Measurements from ENCODE around the gene EGFL8. TPM values are rescaled to one million over a fixed set of nuclear protein-coding genes. Genes with fewer than 3 reads are reported as not detected.
"Not testable (repeated sequence)": the region's sequence is repeated elsewhere in the genome, so short reads cannot be mapped to it uniquely, and the experiment has no call there.

Gene EGFL8
- total RNA-seq, 1 donor from 2014 or later, result 3.8 TPM

GRCh38 chr6:32184084-32184640, 19.8 kb downstream of the EGFL8 start, which contains the start of gene AGER:
Gene AGER (minus strand): TSS chr6:32184253. CDS start chr6:32184222, 31 bp downstream.
- Histone ChIP-seq H3K79me2 (ENCODE audit: low read depth) (peaks cover 29% of the 10 kb centered on the region), H3K4me1 (peaks cover 6% of the 10 kb centered on the region), H3K9me3 (ENCODE audit: low read depth) (no peaks in the 10 kb centered on the region), H3K4me3 (no peak within 1 kb of the TSS), H3K27me3 (no peaks in the 10 kb centered on the region), H3K27ac (peak within 1 kb of the TSS; percentile 37), H2AFZ (replicated peaks) (no peak within 1 kb of the TSS), H4K20me1 (ENCODE audit: low read depth) (peaks cover 27% of the 10 kb centered on the region), H3K9ac (no peak within 1 kb of the TSS), H3F3A (ENCODE audit: low read depth) (peaks cover 39% of the 10 kb centered on the region), H3K36me3 (no peaks in the 10 kb centered on the region), H3K4me2 (no peak within 1 kb of the TSS)
- H3K4me3 Mint-ChIP-seq, result peak within 1 kb of the TSS; percentile 52
- no peak for DNase-seq (ENCODE audit: low spot score)
- no peaks in the 10 kb centered on the region for H3K9me3 Mint-ChIP-seq
- no peak for TF ChIP-seq EZH2phosphoT487 (IDR thresholded peaks at IDR 0.05)
- TF ChIP-seq CTCF (IDR thresholded peaks at IDR 0.05), result no peak
- H3K27ac Mint-ChIP-seq, result peak within 1 kb of the TSS; percentile 76
- peaks cover 13% of the 10 kb centered on the region for H3K27me3 Mint-ChIP-seq (ENCODE audit: insufficient read depth, low read depth)
- peaks cover 23% of the 10 kb centered on the region for H3K36me3 Mint-ChIP-seq
- H3K4me1 Mint-ChIP-seq, result peaks cover 42% of the 10 kb centered on the region

- Histone ChIP-seq H3K4me3 (peak overlapping the region; percentile 25), H3F3A (ENCODE audit: low read depth) (peaks cover 44% of the 10 kb centered on the region), H4K20me1 (ENCODE audit: low read depth) (peaks cover 27% of the 10 kb centered on the region), H3K4me2 (peak overlapping the region; percentile 49), H3K79me2 (ENCODE audit: low read depth) (peaks cover 29% of the 10 kb centered on the region)
- not testable (repeated sequence) for H3K27ac Mint-ChIP-seq; H3K9me3 Mint-ChIP-seq; H3K27me3 ChIP-seq; H2AFZ ChIP-seq (replicated peaks); H3K4me1 ChIP-seq; H3K27ac ChIP-seq; H3K9ac ChIP-seq; H3K36me3 ChIP-seq; H3K9me3 ChIP-seq (ENCODE audit: low read depth)
- Mint-ChIP-seq H3K4me3 (peak overlapping the region; percentile 42), H3K27me3 (ENCODE audit: insufficient read depth, low read depth) (peaks cover 12% of the 10 kb centered on the region), H3K4me1 (peaks cover 40% of the 10 kb centered on the region), H3K36me3 (peaks cover 16% of the 10 kb centered on the region)
- peak; percentile 86 for DNase-seq (ENCODE audit: low spot score)
Measured at GRCh38 chr6:32185681-32186131, 21.3 kb downstream of the EGFL8 start.

GRCh38 chr6:32186151-32186840, 21.9 kb downstream of the EGFL8 start:
- H3K36me3 Mint-ChIP-seq, result peaks cover 14% of the 10 kb centered on the region
- not testable (repeated sequence) for H3K4me3 ChIP-seq; H3K9ac ChIP-seq; DNase-seq (ENCODE audit: low spot score); H3K4me1 ChIP-seq; H3K27ac ChIP-seq; H3K27me3 ChIP-seq; H3K9me3 Mint-ChIP-seq; H3K9me3 ChIP-seq (ENCODE audit: low read depth); H2AFZ ChIP-seq (replicated peaks); H3K36me3 ChIP-seq; H3K27ac Mint-ChIP-seq
- Histone ChIP-seq H3K4me2 (peak overlapping the region; percentile 22), H4K20me1 (ENCODE audit: low read depth) (peaks cover 27% of the 10 kb centered on the region), H3F3A (ENCODE audit: low read depth) (peaks cover 50% of the 10 kb centered on the region), H3K79me2 (ENCODE audit: low read depth) (peaks cover 35% of the 10 kb centered on the region)
- peak overlapping the region; percentile 78 for H3K4me3 Mint-ChIP-seq
- H3K27me3 Mint-ChIP-seq (ENCODE audit: insufficient read depth, low read depth), result peaks cover 10% of the 10 kb centered on the region
- H3K4me1 Mint-ChIP-seq, result peaks cover 44% of the 10 kb centered on the region

GRCh38 chr6:32187009-32187709, 22.8 kb downstream of the EGFL8 start:
- no peaks in the 10 kb centered on the region for H3K36me3 ChIP-seq
- Mint-ChIP-seq H3K27ac (no peak overlapping the region), H3K27me3 (ENCODE audit: insufficient read depth, low read depth) (peaks cover 10% of the 10 kb centered on the region), H3K36me3 (peaks cover 14% of the 10 kb centered on the region), H3K4me1 (peaks cover 51% of the 10 kb centered on the region), H3K9me3 (no peaks in the 10 kb centered on the region), H3K4me3 (peak overlapping the region; percentile 78)
- H3F3A ChIP-seq (ENCODE audit: low read depth), result peaks cover 50% of the 10 kb centered on the region
- peaks cover 27% of the 10 kb centered on the region for H4K20me1 ChIP-seq (ENCODE audit: low read depth)
- H3K27me3 ChIP-seq, result no peaks in the 10 kb centered on the region
- no peak for DNase-seq (ENCODE audit: low spot score)
- H3K4me2 ChIP-seq, result no peak overlapping the region
- H3K79me2 ChIP-seq (ENCODE audit: low read depth), result peaks cover 36% of the 10 kb centered on the region
- H2AFZ ChIP-seq (replicated peaks), result no peak overlapping the region
- no peak overlapping the region for H3K4me3 ChIP-seq
- no peaks in the 10 kb centered on the region for H3K9me3 ChIP-seq (ENCODE audit: low read depth)
- TF ChIP-seq EZH2phosphoT487 (IDR thresholded peaks at IDR 0.05) (no peak), CTCF (IDR thresholded peaks at IDR 0.05) (no peak), EZH2 (IDR thresholded peaks at IDR 0.05) (no peak)
- H3K27ac ChIP-seq, result no peak overlapping the region
- peaks cover 11% of the 10 kb centered on the region for H3K4me1 ChIP-seq
- no peak overlapping the region for H3K9ac ChIP-seq

GRCh38 chr6:32187725-32188380, 23.5 kb downstream of the EGFL8 start:
- peaks cover 36% of the 10 kb centered on the region for H3K79me2 ChIP-seq (ENCODE audit: low read depth)
- Mint-ChIP-seq H3K36me3 (peaks cover 14% of the 10 kb centered on the region), H3K4me3 (peak overlapping the region; percentile 93), H3K4me1 (peaks cover 55% of the 10 kb centered on the region), H3K27me3 (ENCODE audit: insufficient read depth, low read depth) (peaks cover 10% of the 10 kb centered on the region)
- H3K9me3 ChIP-seq (ENCODE audit: low read depth); DNase-seq (ENCODE audit: low spot score); H2AFZ ChIP-seq (replicated peaks); H3K27me3 ChIP-seq; H3K9me3 Mint-ChIP-seq; H3K27ac Mint-ChIP-seq; H3K36me3 ChIP-seq; H3K27ac ChIP-seq: not testable (repeated sequence)
- H3K4me2 ChIP-seq, result peak overlapping the region; percentile 99
- H4K20me1 ChIP-seq (ENCODE audit: low read depth), result peaks cover 27% of the 10 kb centered on the region
- peaks cover 50% of the 10 kb centered on the region for H3F3A ChIP-seq (ENCODE audit: low read depth)
- H3K4me3 ChIP-seq, result peak overlapping the region; percentile 88
- peak overlapping the region; percentile 59 for H3K9ac ChIP-seq
- peaks cover 18% of the 10 kb centered on the region for H3K4me1 ChIP-seq
